ENCODE results near the gene TMEM101. TPM values are rescaled to one million over a fixed set of nuclear protein-coding genes. Genes with fewer than 3 reads are reported as not detected.
A peak's percentile ranks its signal among the peaks of the same experiment; 100 is the strongest.
"Not testable (repeated sequence)": the region's sequence is repeated elsewhere in the genome, so short reads cannot be mapped to it uniquely, and the experiment has no call there.

The TMEM101 gene
- total RNA-seq, 1 donor from 2014 or later: 67.3 TPM

GRCh38 chr17:44045486-44045885 lies 30.7 kb upstream of the TMEM101 start:
- H3K9me3 ChIP-seq (ENCODE audit: control insufficient read depth in 3 of 3, low read length in 3 of 3): no peaks in the 10 kb centered on the region

GRCh38 chr17:44044071-44044470 lies 29.3 kb upstream of the TMEM101 start:
- H3K36me3 ChIP-seq (ENCODE audit: control insufficient read depth in 3 of 3, insufficient read depth in 3 of 3, low read length in 3 of 3): peaks cover under 1 to 2% (median under 1%) of the 10 kb centered on the region in 3 donors
- no peak overlapping the region for H3K9ac ChIP-seq (ENCODE audit: low read depth in 1 of 3, low read length in 3 of 3)
- H3K4me3 ChIP-seq (ENCODE audit: low read length in 3 of 3): no peak overlapping the region
- no peak overlapping the region for H3K27ac ChIP-seq (ENCODE audit: low read depth, low read length)
- H3K4me1 ChIP-seq (ENCODE audit: control insufficient read depth in 3 of 3, insufficient read depth in 3 of 3, low read length in 3 of 3): peaks cover 15 to 21% (median 18%) of the 10 kb centered on the region in 3 donors
- no peaks in the 10 kb centered on the region for H3K27me3 ChIP-seq (ENCODE audit: control insufficient read depth in 3 of 3, insufficient read depth in 3 of 3, low read length in 3 of 3)
- no peaks in the 10 kb centered on the region for H3K9me3 ChIP-seq (ENCODE audit: control insufficient read depth in 3 of 3, low read length in 3 of 3)

More at GRCh38 chr17:44045486-44045885, 30.7 kb upstream of the TMEM101 start:
- Histone ChIP-seq H3K4me1 (ENCODE audit: control insufficient read depth in 3 of 3, insufficient read depth in 3 of 3, low read length in 3 of 3) (peaks cover 6 to 17% (median 8%) of the 10 kb centered on the region in 3 donors), H3K4me3 (ENCODE audit: low read length in 3 of 3) (no peak overlapping the region), H3K27me3 (ENCODE audit: control insufficient read depth in 3 of 3, insufficient read depth in 3 of 3, low read length in 3 of 3) (no peaks in the 10 kb centered on the region), H3K27ac (ENCODE audit: low read depth, low read length) (no peak overlapping the region), H3K36me3 (ENCODE audit: control insufficient read depth in 3 of 3, insufficient read depth in 3 of 3, low read length in 3 of 3) (peaks cover 9 to 10% (median 10%) of the 10 kb centered on the region in 3 donors), H3K9ac (ENCODE audit: low read depth in 1 of 3, low read length in 3 of 3) (no peak overlapping the region)

GRCh38 chr17:44043272-44043696 lies 28.5 kb upstream of the TMEM101 start:
- Histone ChIP-seq H3K36me3 (ENCODE audit: control insufficient read depth in 3 of 3, insufficient read depth in 3 of 3, low read length in 3 of 3) (no peaks in the 10 kb centered on the region), H3K4me1 (ENCODE audit: control insufficient read depth in 3 of 3, insufficient read depth in 3 of 3, low read length in 3 of 3) (peaks cover 18 to 26% (median 22%) of the 10 kb centered on the region in 3 donors), H3K27ac (ENCODE audit: low read depth, low read length) (no peak overlapping the region), H3K27me3 (ENCODE audit: control insufficient read depth in 3 of 3, insufficient read depth in 3 of 3, low read length in 3 of 3) (no peaks in the 10 kb centered on the region), H3K9ac (ENCODE audit: low read depth in 1 of 3, low read length in 3 of 3) (no peak overlapping the region), H3K4me3 (ENCODE audit: low read length in 3 of 3) (no peak overlapping the region), H3K9me3 (ENCODE audit: control insufficient read depth in 3 of 3, low read length in 3 of 3) (no peaks in the 10 kb centered on the region)

- Histone ChIP-seq H3K36me3 (ENCODE audit: control insufficient read depth in 3 of 3, insufficient read depth in 3 of 3, low read length in 3 of 3) (peaks cover 16 to 18% (median 18%) of the 10 kb centered on the region in 3 donors), H3K4me3 (ENCODE audit: low read length in 3 of 3) (peak overlapping the region in 2 of 3 donors; percentile 29 to 30), H3K9me3 (ENCODE audit: control insufficient read depth in 3 of 3, low read length in 3 of 3) (no peaks in the 10 kb centered on the region), H3K27me3 (ENCODE audit: control insufficient read depth in 3 of 3, insufficient read depth in 3 of 3, low read length in 3 of 3) (no peaks in the 10 kb centered on the region), H3K9ac (ENCODE audit: low read depth in 1 of 3, low read length in 3 of 3) (peak overlapping the region in 2 of 3 donors; percentile 53 to 66), H3K4me1 (ENCODE audit: control insufficient read depth in 3 of 3, insufficient read depth in 3 of 3, low read length in 3 of 3) (peaks cover 20 to 40% (median 29%) of the 10 kb centered on the region in 3 donors), H3K27ac (ENCODE audit: low read depth, low read length) (peak overlapping the region; percentile 71)
Observed at GRCh38 chr17:44039829-44040635, 25.3 kb upstream of the TMEM101 start.

- Histone ChIP-seq H3K27me3 (ENCODE audit: control insufficient read depth in 3 of 3, insufficient read depth in 3 of 3, low read length in 3 of 3) (no peaks in the 10 kb centered on the region), H3K4me1 (ENCODE audit: control insufficient read depth in 3 of 3, insufficient read depth in 3 of 3, low read length in 3 of 3) (peaks cover 20 to 36% (median 29%) of the 10 kb centered on the region in 3 donors), H3K27ac (ENCODE audit: low read depth, low read length) (peak overlapping the region; percentile 28), H3K36me3 (ENCODE audit: control insufficient read depth in 3 of 3, insufficient read depth in 3 of 3, low read length in 3 of 3) (peaks cover 16 to 24% (median 24%) of the 10 kb centered on the region in 3 donors), H3K9ac (ENCODE audit: low read depth in 1 of 3, low read length in 3 of 3) (no peak overlapping the region), H3K4me3 (ENCODE audit: low read length in 3 of 3) (no peak overlapping the region), H3K9me3 (ENCODE audit: control insufficient read depth in 3 of 3, low read length in 3 of 3) (no peaks in the 10 kb centered on the region)
Observed at GRCh38 chr17:44038604-44039011, 23.8 kb upstream of the TMEM101 start.

GRCh38 chr17:44037471-44037870 lies 22.7 kb upstream of the TMEM101 start:
- Histone ChIP-seq H3K27ac (ENCODE audit: low read depth, low read length) (no peak overlapping the region), H3K9me3 (ENCODE audit: control insufficient read depth in 3 of 3, low read length in 3 of 3) (no peaks in the 10 kb centered on the region), H3K27me3 (ENCODE audit: control insufficient read depth in 3 of 3, insufficient read depth in 3 of 3, low read length in 3 of 3) (no peaks in the 10 kb centered on the region), H3K4me1 (ENCODE audit: control insufficient read depth in 3 of 3, insufficient read depth in 3 of 3, low read length in 3 of 3) (peaks cover 20 to 36% (median 29%) of the 10 kb centered on the region in 3 donors), H3K36me3 (ENCODE audit: control insufficient read depth in 3 of 3, insufficient read depth in 3 of 3, low read length in 3 of 3) (peaks cover 21 to 26% (median 26%) of the 10 kb centered on the region in 3 donors), H3K9ac (ENCODE audit: low read depth in 1 of 3, low read length in 3 of 3) (no peak overlapping the region), H3K4me3 (ENCODE audit: low read length in 3 of 3) (no peak overlapping the region)

- peaks cover 10 to 29% (median 23%) of the 10 kb centered on the region in 3 donors for H3K4me1 ChIP-seq (ENCODE audit: control insufficient read depth in 3 of 3, insufficient read depth in 3 of 3, low read length in 3 of 3)
- peaks cover 24 to 32% (median 31%) of the 10 kb centered on the region in 3 donors for H3K36me3 ChIP-seq (ENCODE audit: control insufficient read depth in 3 of 3, insufficient read depth in 3 of 3, low read length in 3 of 3)
- not testable (repeated sequence) for H3K9me3 ChIP-seq (ENCODE audit: control insufficient read depth in 3 of 3, low read length in 3 of 3)
Observed at GRCh38 chr17:44034688-44035087, 19.9 kb upstream of the TMEM101 start.

GRCh38 chr17:44033861-44034408 lies 19.2 kb upstream of the TMEM101 start:
- H3K36me3 ChIP-seq (ENCODE audit: control insufficient read depth in 3 of 3, insufficient read depth in 3 of 3, low read length in 3 of 3): peaks cover 24 to 32% (median 31%) of the 10 kb centered on the region in 3 donors
- peaks cover 10 to 35% (median 22%) of the 10 kb centered on the region in 3 donors for H3K4me1 ChIP-seq (ENCODE audit: control insufficient read depth in 3 of 3, insufficient read depth in 3 of 3, low read length in 3 of 3)
- H3K9me3 ChIP-seq (ENCODE audit: control insufficient read depth in 3 of 3, low read length in 3 of 3): no peaks in the 10 kb centered on the region
- H3K4me3 ChIP-seq (ENCODE audit: low read length in 3 of 3): no peak overlapping the region
- no peaks in the 10 kb centered on the region for H3K27me3 ChIP-seq (ENCODE audit: control insufficient read depth in 3 of 3, insufficient read depth in 3 of 3, low read length in 3 of 3)
- no peak overlapping the region for H3K27ac ChIP-seq (ENCODE audit: low read depth, low read length)
- H3K9ac ChIP-seq (ENCODE audit: low read depth in 1 of 3, low read length in 3 of 3): no peak overlapping the region

More at GRCh38 chr17:44034688-44035087, 19.9 kb upstream of the TMEM101 start:
- not testable (repeated sequence) for H3K27ac ChIP-seq (ENCODE audit: low read depth, low read length); H3K27me3 ChIP-seq (ENCODE audit: control insufficient read depth in 3 of 3, insufficient read depth in 3 of 3, low read length in 3 of 3); H3K9ac ChIP-seq (ENCODE audit: low read depth in 1 of 3, low read length in 3 of 3); H3K4me3 ChIP-seq (ENCODE audit: low read length in 3 of 3)

GRCh38 chr17:44030482-44030881 lies 15.7 kb upstream of the TMEM101 start:
- Histone ChIP-seq H3K27ac (ENCODE audit: low read depth, low read length) (no peak overlapping the region), H3K36me3 (ENCODE audit: control insufficient read depth in 3 of 3, insufficient read depth in 3 of 3, low read length in 3 of 3) (peaks cover 10 to 18% (median 13%) of the 10 kb centered on the region in 3 donors)

GRCh38 chr17:44029736-44030135 lies 15.0 kb upstream of the TMEM101 start:
- Histone ChIP-seq H3K36me3 (ENCODE audit: control insufficient read depth in 3 of 3, insufficient read depth in 3 of 3, low read length in 3 of 3) (peaks cover 12 to 18% (median 13%) of the 10 kb centered on the region in 3 donors), H3K9me3 (ENCODE audit: control insufficient read depth in 3 of 3, low read length in 3 of 3) (no peaks in the 10 kb centered on the region), H3K27me3 (ENCODE audit: control insufficient read depth in 3 of 3, insufficient read depth in 3 of 3, low read length in 3 of 3) (no peaks in the 10 kb centered on the region), H3K9ac (ENCODE audit: low read depth in 1 of 3, low read length in 3 of 3) (peak overlapping the region in 1 of 3 donors; percentile 40), H3K4me3 (ENCODE audit: low read length in 3 of 3) (no peak overlapping the region), H3K4me1 (ENCODE audit: control insufficient read depth in 3 of 3, insufficient read depth in 3 of 3, low read length in 3 of 3) (peaks cover 9 to 18% (median 17%) of the 10 kb centered on the region in 3 donors), H3K27ac (ENCODE audit: low read depth, low read length) (no peak overlapping the region)

More at GRCh38 chr17:44030482-44030881, 15.7 kb upstream of the TMEM101 start:
- Histone ChIP-seq H3K9me3 (ENCODE audit: control insufficient read depth in 3 of 3, low read length in 3 of 3) (no peaks in the 10 kb centered on the region), H3K27me3 (ENCODE audit: control insufficient read depth in 3 of 3, insufficient read depth in 3 of 3, low read length in 3 of 3) (no peaks in the 10 kb centered on the region), H3K4me3 (ENCODE audit: low read length in 3 of 3) (no peak overlapping the region), H3K4me1 (ENCODE audit: control insufficient read depth in 3 of 3, insufficient read depth in 3 of 3, low read length in 3 of 3) (peaks cover 7 to 18% (median 14%) of the 10 kb centered on the region in 3 donors), H3K9ac (ENCODE audit: low read depth in 1 of 3, low read length in 3 of 3) (no peak overlapping the region)

Data from skeletal muscle tissue (tissue), 4 donors.